IMR-90 (cell line): ENCODE measurements around the gene PTPRF. TPM values are rescaled to one million over a fixed set of nuclear protein-coding genes. Genes with fewer than 3 reads are reported as not detected.

Experiments used
- ATAC-seq: fragments of 200-7000 bp; cut with Tn5 transposase; 2 replicates; pipeline ENCODE4 v1.9.1; 2020; ENCODE audit warnings: low read depth, mild to moderate bottlenecking, moderate library complexity
- BruUV-seq: library from RNA; stranded (reverse); fragments of 400-500 nt; replicated peaks from 2 replicates; lab custom pipeline; 2021; lab: Mats Ljungman, UMichigan
- CTCF ChIA-PET: fragments of 300-600 bp; formaldehyde crosslinking; extraction: SDS; loops from one replicate; lab custom pipeline; 2021; ENCODE audit warnings: antibody characterized with exemption; lab: Yijun Ruan, JAX
- POLR2A ChIA-PET: fragments of 300-600 bp; sonication (Branson Sonifier 250); formaldehyde crosslinking; loops from one replicate; lab custom pipeline; 2022; ENCODE audit warnings: antibody characterized with exemption; ENCODE audit not compliant: unreplicated experiment; lab: Charles Lee
- DNase-seq: peaks from one replicate; pipeline ENCODE4 v3.0.0; 2013
- H2AFZ ChIP-seq: replicated peaks from 2 replicates; pipeline ENCODE3; 2013; ENCODE audit warnings: low read length, mild to moderate bottlenecking; ENCODE audit not compliant: poor library complexity
- H2AK5ac ChIP-seq: 2 replicates; pipeline ENCODE4 v1.6.1; 2013; ENCODE audit warnings: low read depth, low read length, inconsistent platforms
- H2AK9ac ChIP-seq: replicated peaks from 2 replicates; pipeline ENCODE3; 2013; ENCODE audit warnings: mild to moderate bottlenecking, low read depth, low read length, moderate library complexity; ENCODE audit not compliant: poor library complexity
- H2BK120ac ChIP-seq: 2 replicates; pipeline ENCODE4 v1.6.1; 2013; ENCODE audit warnings: low read depth, low read length, inconsistent platforms
- H2BK15ac ChIP-seq: 3 replicates; pipeline ENCODE4 v1.6.1; 2013; ENCODE audit warnings: low read depth, low read length, inconsistent platforms
- H2BK20ac ChIP-seq: 2 replicates; pipeline ENCODE4 v1.6.1; 2013; ENCODE audit warnings: low read depth, mild to moderate bottlenecking, inconsistent platforms, low read length, moderate library complexity
- H2BK5ac ChIP-seq: 2 replicates; pipeline ENCODE4 v1.6.1; 2013; ENCODE audit warnings: mild to moderate bottlenecking, low read depth, low read length, inconsistent platforms; ENCODE audit not compliant: poor library complexity, severe bottlenecking
- H3K14ac ChIP-seq: replicated peaks from 2 replicates; pipeline ENCODE4 v1.6.1; 2013; ENCODE audit warnings: low read depth, low read length, inconsistent platforms
- H3K18ac ChIP-seq: 2 replicates; pipeline ENCODE4 v1.6.1; 2013; ENCODE audit warnings: low read depth, low read length, control low read depth
- H3K23ac ChIP-seq: 2 replicates; pipeline ENCODE4 v1.6.1; 2013; ENCODE audit warnings: low read depth, low read length, inconsistent platforms
- H3K27ac ChIP-seq: 2 replicates; pipeline ENCODE4 v1.5.1; 2013; ENCODE audit warnings: mild to moderate bottlenecking, control low read depth, low read length; ENCODE audit not compliant: insufficient read depth
- H3K27me3 ChIP-seq: 2 replicates; pipeline ENCODE4 v1.6.1; 2013; ENCODE audit warnings: low read length; ENCODE audit not compliant: control insufficient read depth, insufficient read depth
- H3K36me3 ChIP-seq: 2 replicates; pipeline ENCODE4 v1.6.1; 2013; ENCODE audit warnings: low read length, mixed read lengths; ENCODE audit not compliant: control insufficient read depth, insufficient read depth
- H3K4ac ChIP-seq: 2 replicates; pipeline ENCODE4 v1.6.1; 2013; ENCODE audit warnings: low read depth, low read length, inconsistent platforms
- H3K4me1 ChIP-seq: 2 replicates; pipeline ENCODE4 v1.6.1; 2013; ENCODE audit warnings: low read length, mixed read lengths; ENCODE audit not compliant: control insufficient read depth, insufficient read depth
- H3K4me2 ChIP-seq: 2 replicates; pipeline ENCODE4 v1.6.1; 2013; ENCODE audit warnings: low read depth, mild to moderate bottlenecking, control low read depth, low read length, moderate library complexity
- H3K4me3 ChIP-seq: 2 replicates; pipeline ENCODE4 v1.5.1; 2013; ENCODE audit warnings: low read depth, mild to moderate bottlenecking, control low read depth, low read length, moderate library complexity; ENCODE audit not compliant: insufficient read depth
- H3K56ac ChIP-seq: 2 replicates; pipeline ENCODE4 v1.6.1; 2013; ENCODE audit warnings: low read length, inconsistent platforms; ENCODE audit not compliant: insufficient read depth; ENCODE audit errors: extremely low read depth
- H3K79me1 ChIP-seq, 2 experiments: 2 replicates each; pipeline ENCODE4 v1.6.1; 2013; ENCODE audit warnings: low read length in 2 of 2, inconsistent platforms in 1 of 2, low read depth in 1 of 2
- H3K9ac ChIP-seq: 2 replicates; pipeline ENCODE4 v1.6.1; 2013; ENCODE audit warnings: low read depth, low read length, control low read depth
- H3K9me1 ChIP-seq: 2 replicates; pipeline ENCODE4 v1.6.1; 2013; ENCODE audit warnings: low read length, inconsistent platforms; ENCODE audit not compliant: insufficient read depth
- H3K9me3 ChIP-seq: 2 replicates; pipeline ENCODE4 v1.6.1; 2013; ENCODE audit warnings: low read length; ENCODE audit not compliant: control insufficient read depth, insufficient read depth
- H4K20me1 ChIP-seq: 2 replicates; pipeline ENCODE4 v1.6.1; 2013; ENCODE audit warnings: low read length, inconsistent platforms; ENCODE audit not compliant: insufficient read depth
- H4K5ac ChIP-seq: 2 replicates; pipeline ENCODE4 v1.6.1; 2013; ENCODE audit warnings: mild to moderate bottlenecking, low read depth, low read length, control low read depth
- H4K8ac ChIP-seq, 2 experiments: 2 replicates each; pipeline ENCODE4 v1.6.1; 2013; ENCODE audit warnings: low read depth in 2 of 2, low read length in 2 of 2, control low read depth in 1 of 2, inconsistent platforms in 1 of 2
- H4K91ac ChIP-seq: 2 replicates; pipeline ENCODE4 v1.6.1; 2013; ENCODE audit warnings: low read depth, low read length, inconsistent platforms; ENCODE audit not compliant: insufficient read depth
- MAFK ChIP-seq: IDR thresholded peaks from 2 replicates; pipeline ENCODE4 v1.6.1; 2012; ENCODE audit warnings: low read depth, low read length, improper control_type of control experiment
- SMC3 ChIP-seq: fragments of 150-350 bp; IDR thresholded peaks from 2 replicates; pipeline ENCODE4 v1.6.1; 2016; ENCODE audit warnings: low read depth, mild to moderate bottlenecking, antibody characterized with exemption, low read length, moderate library complexity
- WGBS, 2 experiments: methylation state at CpG; one replicate each; pipeline versions ENCODE4 v1.1.5 to v1.1.7; 2013; ENCODE audit warnings: missing lambda C conversion rate in 2 of 2; ENCODE audit not compliant: insufficient read length in 1 of 2; ENCODE audit errors: extremely low coverage in 2 of 2; 5-methylcytosine and 5-hydroxymethylcytosine counted together
- dilution Hi-C: fragments of 300-500 bp; cut with HindIII; formaldehyde crosslinking; loops from one replicate; pipeline ENCODE4 v1.14.3; 2018; ENCODE audit warnings: low sequenced_read_pairs; ENCODE audit not compliant: unreplicated experiment
- in situ Hi-C: fragments of 300-500 bp; cut with MboI; formaldehyde crosslinking; loops from 3 replicates; pipeline ENCODE4 v1.14.3; 2019; ENCODE audit warnings: low sequenced_read_pairs, inconsistent platforms, mixed read lengths
- intact Hi-C: fragments of 100-400 bp; cut with micrococcal nuclease; formaldehyde crosslinking; loops from 2 replicates; pipeline ENCODE4 v1.10.0; 2022
- polyA plus RNA-seq, 3 experiments: library from polyadenylated mRNA; depleted of rRNA; stranded (reverse); fragments of >200 nt; gene quantifications; 2 replicates each; pipeline ENCODE4 v1.2.3, GENCODE V29; 2012; ENCODE audit warnings: low replicate concordance in 1 of 3
- total RNA-seq: library from RNA; depleted of rRNA; stranded (reverse); fragments of >200 nt; gene quantifications from 2 replicates; pipeline ENCODE4 v1.2.3, GENCODE V29; 2012

PTPRF gene
- total and polyA plus RNA-seq, 2 of the 4 experiments (the other 2 are of a cell fraction): 25.8 to 92.3 TPM

GRCh38 chr1:43587001-43587400, 56.3 kb downstream of the PTPRF start:
- Histone ChIP-seq H3K14ac (no peak overlapping the region), H3K9ac (no peak overlapping the region), H4K5ac (no peak overlapping the region), H4K91ac (no peak overlapping the region), H2BK15ac (no peak overlapping the region), H3K18ac (no peak overlapping the region; the same call in 1 of the 2 replicates), H2AFZ (no peak overlapping the region), H3K9me3 (no peaks in the 10 kb centered on the region), H3K4ac (0 out of 2 replicates have a peak overlapping the region, but pooled peaks have one; percentile 11), H2AK5ac (peak overlapping the region; percentile 32; the same call in 1 of the 2 replicates), H4K8ac (peak overlapping the region in 1 of 2 experiments; percentile 24; a peak in 2 of 4 replicates), H3K79me1 (peaks cover 12 to 48% of the 10 kb centered on the region in 2 experiments), H2BK5ac (no peak overlapping the region), H3K27ac (no peak overlapping the region), H2BK20ac (peak overlapping the region; percentile 50; the same call in 1 of the 2 replicates), H2BK120ac (no peak overlapping the region), H3K9me1 (peaks cover 19% of the 10 kb centered on the region), H4K20me1 (0 out of 2 replicates have a peak, but pooled peaks cover 4% of the 10 kb centered on the region), H3K36me3 (peaks cover 21% of the 10 kb centered on the region), H3K27me3 (no peaks in the 10 kb centered on the region), H3K4me2 (no peak overlapping the region), H3K23ac (no peak overlapping the region), H2AK9ac (peak overlapping the region; percentile 93), H3K56ac (no peak overlapping the region), H3K4me1 (peaks cover 12% of the 10 kb centered on the region), H3K4me3 (no peak overlapping the region)
- ATAC-seq (no peak), DNase-seq (no peak)
- TF ChIP-seq SMC3 (no peak), MAFK (no peak)
- WGBS, 2 experiments: 57% methylated on average over 1 of the region's 2 CpGs; no CpG with 5 or more reads in 1 of the 2 experiments
- POLR2A ChIA-PET: no interaction called here
- dilution Hi-C loops: no loop called here
- intact Hi-C loops: no loop called here
- BruUV-seq: no TSS peak
- in situ Hi-C loops: no loop called here
- CTCF ChIA-PET: no interaction called here
